NCI-H2107 (cell line): ENCODE data around the gene RREB1.

Source experiments
- DNase-seq: peaks from one replicate; lab custom pipeline; 2025; lab: John Stamatoyannopoulos, UW

Gene RREB1

DNA sequence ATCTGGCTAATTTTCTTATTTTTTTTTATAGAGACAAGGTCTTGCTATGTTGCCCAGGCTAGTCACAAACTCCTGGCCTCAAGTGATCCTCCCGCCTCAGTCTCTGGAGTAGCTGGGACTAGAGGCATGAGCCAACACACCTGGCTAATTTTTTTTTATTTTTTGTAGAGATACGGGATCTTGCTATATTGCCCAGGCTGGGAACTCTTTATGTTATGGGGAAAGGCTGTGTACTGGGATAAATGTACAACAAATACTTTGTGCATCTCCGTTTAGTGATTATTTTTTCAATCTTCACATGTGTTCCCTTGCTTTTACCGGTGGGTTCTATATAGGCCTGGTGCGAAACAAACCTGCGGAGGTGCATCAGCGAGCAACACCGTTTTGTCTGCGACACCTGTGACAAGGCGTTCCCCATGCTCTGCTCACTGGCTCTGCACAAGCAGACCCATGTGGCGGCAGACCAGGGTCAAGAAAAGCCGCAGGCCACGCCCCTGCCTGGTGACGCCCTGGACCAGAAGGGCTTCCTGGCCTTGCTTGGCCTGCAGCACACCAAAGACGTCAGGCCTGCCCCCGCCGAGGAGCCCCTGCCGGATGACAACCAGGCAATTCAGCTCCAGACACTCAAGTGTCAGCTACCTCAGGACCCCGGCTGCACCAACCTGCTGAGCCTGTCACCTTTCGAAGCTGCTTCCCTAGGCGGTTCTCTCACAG, 121.1 kb downstream of the RREB1 start:
- no peak for DNase-seq

DNA sequence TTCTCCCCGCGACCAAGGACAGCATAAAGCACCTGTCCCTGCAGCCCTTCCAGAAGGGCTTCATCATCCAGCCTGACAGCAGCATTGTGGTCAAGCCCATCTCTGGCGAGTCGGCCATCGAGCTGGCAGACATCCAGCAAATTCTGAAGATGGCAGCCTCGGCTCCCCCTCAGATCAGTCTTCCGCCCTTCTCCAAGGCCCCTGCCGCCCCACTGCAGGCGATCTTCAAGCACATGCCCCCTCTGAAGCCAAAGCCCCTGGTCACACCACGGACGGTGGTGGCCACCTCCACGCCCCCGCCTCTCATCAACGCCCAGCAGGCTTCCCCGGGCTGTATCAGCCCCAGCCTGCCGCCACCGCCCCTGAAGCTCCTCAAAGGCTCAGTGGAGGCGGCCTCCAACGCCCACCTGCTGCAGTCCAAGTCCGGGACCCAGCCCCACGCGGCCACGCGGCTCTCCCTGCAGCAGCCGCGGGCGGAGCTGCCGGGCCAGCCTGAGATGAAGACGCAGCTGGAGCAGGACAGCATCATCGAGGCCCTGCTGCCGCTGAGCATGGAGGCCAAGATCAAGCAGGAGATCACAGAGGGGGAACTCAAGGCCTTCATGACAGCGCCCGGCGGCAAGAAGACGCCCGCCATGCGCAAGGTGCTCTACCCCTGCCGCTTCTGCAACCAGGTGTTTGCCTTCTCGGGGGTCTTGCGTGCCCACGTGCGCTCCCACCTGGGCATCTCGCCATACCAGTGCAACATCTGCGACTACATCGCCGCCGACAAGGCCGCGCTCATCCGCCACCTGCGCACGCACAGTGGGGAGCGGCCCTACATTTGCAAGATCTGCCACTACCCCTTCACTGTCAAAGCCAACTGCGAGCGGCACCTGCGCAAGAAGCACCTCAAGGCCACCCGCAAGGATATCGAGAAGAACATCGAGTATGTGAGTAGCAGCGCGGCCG, 121.9 kb downstream of the RREB1 start:
- DNase-seq = no peak

DNA sequence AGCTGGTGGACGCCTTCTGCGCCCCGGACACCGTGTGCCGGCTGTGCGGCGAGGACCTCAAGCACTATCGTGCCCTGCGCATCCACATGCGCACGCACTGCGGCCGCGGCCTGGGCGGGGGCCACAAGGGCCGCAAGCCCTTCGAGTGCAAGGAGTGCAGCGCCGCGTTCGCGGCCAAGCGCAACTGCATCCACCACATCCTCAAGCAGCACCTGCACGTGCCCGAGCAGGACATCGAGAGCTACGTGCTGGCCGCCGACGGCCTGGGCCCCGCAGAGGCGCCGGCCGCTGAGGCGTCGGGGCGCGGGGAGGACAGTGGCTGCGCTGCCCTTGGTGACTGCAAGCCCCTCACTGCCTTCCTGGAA, 122.5 kb downstream of the RREB1 start:
- no peak for DNase-seq

DNA sequence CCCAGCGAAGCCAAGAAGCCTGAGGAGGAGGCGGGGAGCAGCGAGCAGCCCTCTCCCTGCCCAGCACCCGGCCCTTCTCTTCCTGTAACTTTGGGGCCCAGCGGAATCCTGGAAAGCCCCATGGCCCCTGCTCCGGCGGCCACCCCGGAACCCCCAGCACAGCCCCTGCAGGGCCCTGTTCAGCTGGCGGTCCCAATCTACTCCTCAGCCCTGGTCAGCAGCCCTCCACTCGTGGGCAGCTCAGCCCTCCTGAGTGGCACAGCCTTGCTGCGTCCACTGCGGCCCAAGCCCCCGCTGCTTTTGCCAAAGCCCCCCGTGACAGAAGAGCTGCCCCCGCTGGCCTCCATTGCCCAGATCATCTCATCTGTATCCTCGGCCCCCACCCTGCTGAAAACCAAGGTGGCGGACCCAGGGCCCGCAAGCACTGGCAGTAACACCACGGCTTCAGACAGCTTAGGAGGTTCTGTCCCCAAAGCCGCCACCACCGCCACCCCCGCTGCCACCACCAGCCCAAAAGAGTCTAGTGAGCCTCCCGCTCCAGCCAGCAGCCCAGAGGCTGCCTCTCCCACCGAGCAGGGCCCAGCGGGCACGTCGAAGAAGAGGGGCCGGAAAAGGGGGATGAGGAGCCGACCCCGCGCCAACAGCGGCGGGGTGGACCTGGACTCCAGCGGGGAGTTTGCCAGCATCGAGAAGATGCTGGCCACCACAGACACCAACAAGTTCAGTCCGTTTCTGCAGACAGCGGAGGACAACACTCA, 123.4 kb downstream of the RREB1 start:
- DNase-seq = no peak

DNA sequence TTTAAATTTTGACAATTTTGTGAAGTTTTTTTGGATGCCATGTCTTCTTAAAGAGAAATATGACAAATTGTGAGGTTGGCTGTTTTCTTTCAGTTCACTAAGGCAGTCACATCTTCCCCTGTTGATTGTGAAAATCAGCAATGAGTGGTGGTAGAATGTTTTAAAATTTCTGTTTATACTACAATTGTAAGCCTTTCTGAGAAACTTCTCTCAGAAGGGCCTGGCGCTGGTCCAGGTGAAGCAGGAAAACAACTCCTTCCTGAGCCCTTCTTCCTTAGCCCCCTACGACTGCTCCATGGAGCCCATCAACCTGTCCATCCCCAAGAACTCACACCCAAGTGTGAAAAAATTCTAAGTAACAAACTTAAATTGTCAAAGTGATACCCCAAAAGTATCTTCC, 124.6 kb downstream of the RREB1 start:
- no peak for DNase-seq

DNA sequence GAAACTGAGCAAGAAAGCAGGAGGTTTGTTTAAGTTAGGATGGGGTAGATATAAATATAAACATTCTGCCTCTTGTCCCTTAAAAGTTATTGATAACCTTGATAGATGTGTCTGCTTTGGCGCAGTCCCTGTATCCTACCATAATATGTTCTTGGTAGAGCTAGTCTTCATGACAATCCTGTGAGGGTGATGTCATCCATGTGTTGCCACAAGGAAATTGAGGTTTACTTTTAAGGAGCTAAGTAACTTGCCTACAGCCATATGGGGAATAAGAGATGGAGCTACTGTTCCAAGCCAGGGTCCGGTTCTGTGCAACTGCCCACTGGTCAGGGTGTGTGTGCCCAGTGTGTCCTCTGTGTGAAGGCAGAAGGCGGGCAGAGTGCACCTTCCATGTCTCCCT, 126.8 kb downstream of the RREB1 start:
- no peak for DNase-seq

DNA sequence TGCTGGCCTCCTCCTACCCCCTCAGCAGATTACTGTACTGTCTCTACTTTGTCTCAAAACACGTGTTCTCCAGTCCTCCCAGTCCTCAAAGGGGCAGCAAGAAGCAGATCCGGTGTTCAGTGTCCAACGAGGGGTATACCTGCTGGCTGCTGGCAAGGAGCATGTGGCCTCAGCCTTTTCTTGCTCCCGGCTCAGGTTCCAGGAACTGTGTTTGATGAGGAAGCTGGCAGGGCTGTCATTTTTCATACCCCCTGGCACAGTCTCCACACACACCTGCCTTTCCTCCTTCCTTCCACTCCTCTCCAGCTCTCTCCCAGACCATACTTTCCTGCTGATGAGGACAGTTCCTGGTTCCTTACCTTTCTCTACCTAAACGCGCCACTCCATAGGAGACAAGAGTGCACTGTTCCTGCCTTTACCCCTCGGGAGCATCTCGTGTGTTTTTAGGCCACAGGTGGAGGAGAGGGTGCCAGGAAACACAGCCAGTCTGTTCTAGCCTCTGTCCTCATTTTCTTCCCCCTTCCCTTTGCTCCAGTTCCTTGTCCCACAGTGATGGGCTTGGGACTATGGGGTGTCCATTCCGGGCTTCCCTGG, 128.0 kb downstream of the RREB1 start:
- DNase-seq = peak; percentile 26

DNA sequence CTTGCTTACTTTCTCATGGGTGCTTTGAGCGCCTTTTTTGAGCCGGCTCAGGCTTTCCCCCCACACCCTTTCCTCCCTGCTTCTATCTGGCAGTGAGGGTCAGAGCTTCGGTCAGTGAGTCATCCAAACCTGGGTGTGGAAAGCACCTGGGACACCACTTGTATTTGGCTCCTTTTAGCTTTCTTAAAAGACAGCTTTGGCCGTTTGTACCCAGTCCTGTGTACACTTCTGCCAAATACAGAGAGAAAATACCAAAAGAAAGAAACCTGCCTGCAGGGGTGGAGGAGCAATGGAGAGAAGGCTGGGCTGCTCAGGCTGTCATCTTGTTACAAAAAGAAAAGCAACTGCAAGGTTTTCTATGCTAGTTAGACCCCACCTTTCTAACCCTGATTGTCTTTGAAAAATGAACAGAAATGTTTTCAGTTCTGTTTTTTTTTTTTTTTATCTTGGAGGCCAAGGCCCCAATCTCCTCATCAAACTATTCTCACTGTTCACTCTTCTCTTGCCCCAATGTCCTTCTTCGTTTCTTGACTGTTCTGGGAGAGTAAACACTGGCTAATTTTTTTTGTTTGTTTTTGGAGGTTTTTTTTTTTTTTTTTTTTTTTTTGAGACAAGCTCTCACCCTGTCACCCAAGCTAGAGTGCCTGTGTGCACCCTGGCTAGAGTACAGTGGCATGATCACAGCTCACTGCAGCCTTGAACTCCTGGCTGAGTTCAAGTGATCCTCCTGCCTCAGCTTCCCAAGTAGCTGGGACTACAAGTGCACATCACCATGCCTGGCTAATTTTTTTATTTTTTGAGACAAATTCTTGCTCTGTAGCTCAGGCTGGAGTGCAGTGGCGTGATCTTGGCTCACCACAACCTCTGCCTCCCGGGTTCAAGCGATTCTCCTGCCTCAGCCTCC, 128.8 kb downstream of the RREB1 start:
- no peak for DNase-seq

DNA sequence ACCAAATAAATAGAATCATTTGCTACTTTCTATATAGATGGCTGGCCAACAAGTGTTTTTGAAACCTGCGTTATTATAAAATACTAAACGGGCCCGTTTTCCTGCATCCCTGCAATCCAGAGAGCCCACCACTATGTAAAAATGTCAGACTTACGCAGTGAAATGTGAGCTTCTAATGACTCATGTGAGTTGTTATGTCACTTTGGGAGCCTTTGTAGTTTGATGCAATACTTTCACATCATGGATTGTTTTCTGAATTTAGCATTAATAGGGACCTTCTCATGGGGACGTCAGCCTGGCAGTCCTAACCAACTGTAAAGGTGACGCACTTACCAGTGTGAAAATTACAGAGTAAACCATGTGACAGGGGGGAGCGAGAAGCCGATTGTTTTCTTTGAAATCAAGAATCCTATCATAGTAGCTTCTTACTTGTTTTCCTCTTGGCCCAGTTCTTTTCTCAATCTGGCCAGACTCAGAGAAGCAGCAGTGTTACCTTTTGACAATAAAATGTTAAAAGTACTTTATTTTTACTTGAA, 130.0 kb downstream of the RREB1 start:
- no peak for DNase-seq

DNA sequence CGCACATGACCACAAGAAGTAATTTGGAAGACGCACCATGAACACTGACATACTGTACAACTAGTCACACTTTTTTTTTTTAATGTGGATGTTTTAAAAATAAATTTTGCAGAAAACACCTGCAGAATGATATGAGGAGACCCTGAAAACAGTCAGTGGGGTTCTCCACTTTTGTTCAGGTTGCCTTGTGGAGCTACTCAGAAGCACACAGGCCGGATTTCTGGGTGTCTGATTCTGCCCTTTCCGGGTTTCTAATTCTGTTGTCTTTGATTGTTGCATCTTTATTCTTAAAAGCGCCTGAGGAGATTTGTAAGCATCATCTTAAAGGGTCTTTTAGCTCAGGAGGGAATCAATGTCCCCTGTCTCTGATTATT, 130.8 kb downstream of the RREB1 start:
- DNase-seq = no peak

DNA sequence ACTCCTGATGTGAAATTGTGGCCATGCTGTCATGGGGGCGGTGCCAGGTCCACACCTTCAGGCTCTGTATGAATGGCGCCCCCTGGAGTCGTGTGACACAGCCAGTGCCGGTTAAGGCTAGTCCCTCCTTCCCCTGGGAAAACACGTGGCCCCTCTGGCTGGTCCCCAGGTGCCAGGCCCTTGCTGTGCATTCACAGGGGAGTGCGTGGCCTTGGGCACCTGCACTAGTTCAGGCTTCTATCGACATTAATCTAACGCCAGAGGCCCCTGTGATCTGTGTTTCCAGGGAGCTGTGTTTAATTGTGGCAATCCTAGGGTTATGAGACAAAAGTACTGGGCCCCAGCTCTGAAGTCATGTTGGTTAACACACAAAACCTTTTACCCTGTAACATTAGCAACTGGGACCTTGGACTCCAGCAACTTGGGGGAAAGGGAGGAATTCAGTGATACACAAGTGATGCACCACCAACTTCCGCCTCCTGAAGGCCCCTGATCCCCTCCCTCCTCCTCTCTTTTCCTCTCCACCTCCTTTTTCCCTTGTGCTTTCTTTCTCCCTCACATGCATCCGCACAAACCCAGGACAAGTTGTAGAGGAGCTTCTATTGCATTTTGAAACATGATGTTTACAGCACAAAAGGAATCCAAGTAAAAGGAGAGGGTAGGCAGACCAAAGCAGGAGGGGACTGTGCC, 131.3 kb downstream of the RREB1 start:
- peak; percentile 68 for DNase-seq

DNA sequence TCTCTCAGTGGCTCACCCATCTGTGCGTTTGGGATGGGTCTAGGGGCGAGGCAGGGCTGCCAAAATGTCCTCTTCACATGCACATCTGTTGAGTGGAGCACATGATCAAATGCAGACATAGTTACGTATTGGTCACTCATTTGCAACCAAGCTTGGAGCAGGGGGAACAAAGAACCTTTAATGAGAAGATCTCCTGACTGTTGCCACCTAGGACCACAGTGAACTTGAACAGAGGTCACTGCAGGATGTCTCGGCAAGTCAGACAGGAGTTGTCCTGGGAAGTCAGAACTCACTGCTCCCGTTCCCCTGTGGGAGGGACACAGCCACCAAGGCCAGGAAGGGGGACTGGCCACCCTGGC, 131.8 kb downstream of the RREB1 start:
- DNase-seq = no peak

DNA sequence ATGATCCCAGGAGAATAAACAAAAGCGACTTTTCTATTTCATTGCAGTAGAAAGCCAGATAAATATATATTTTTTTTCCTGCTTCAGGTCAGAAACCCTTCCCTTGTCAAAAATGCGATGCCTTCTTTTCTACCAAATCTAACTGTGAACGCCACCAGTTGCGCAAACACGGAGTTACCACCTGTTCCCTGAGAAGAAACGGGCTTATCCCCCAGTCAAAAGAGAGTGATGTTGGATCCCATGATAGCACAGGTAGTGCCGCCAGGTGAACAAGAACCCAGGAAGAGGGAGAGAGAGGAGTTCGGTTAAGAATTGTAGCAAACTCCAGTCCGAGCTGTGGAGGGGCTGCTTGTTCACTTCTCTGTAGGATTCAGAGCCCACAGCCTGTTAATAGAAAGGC, 132.6 kb downstream of the RREB1 start:
- DNase-seq = no peak

DNA sequence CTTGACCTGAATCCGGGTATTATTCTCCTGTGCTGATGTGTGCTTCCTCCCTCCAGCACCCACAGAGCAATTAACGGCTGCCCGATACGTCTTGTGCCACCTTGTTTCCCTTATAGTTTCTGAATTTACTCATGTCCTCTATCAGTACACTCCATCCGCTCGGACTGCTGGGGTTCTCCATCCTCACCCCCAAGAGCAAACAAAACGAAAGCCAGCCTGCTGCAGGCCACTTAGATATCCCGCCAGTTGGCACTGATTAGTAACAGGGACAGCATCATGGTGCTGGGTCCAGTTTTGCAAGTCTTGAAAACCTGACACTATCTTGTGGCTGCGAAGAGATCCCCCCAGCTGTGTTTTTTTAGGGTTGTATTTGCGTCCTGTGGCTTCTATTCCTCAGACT, 133.4 kb downstream of the RREB1 start:
- DNase-seq = no peak

DNA sequence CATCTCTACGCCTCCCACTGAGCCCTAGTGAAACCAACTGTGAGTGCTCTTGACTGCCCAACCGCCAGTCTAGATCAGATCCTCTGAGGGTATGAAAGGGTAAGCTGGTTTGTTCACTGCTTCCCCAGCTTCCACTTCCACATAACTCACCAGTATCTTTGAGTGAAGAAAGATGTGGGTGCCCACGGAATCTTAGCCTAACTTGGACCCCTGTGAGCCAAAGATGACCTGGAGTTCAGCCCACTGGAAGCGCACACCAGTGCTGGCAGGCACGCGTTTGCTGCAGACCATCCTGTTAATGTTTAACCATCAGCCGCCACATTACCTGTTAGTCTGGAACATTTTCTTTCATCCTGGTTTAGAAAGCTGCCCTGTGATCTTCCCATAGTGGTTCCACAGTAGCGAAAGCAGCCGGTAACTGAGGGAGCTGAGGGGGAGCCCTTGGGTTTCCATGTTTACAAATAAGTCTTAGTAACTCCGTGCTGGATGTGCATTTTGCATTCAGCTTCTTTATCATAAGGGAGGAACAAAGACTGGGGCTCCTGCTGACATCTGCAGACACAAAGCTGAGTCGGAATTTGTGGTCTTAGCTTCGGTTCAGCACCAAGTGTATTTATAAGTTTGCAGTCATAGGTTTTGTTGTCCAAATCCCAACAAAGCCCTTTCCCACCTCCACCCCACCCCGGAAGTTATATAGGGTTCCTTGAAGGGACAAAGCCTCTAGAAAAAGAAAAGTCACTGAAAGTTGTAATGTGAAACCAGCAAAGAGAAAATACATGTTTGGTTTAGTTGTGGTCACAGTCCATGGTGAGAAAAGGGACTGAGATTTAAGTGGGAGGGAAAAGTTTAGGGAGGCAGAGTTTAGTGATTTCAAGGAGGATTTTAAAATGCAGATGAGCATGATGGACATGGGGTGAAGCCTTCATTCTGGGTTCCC, 134.2 kb downstream of the RREB1 start:
- no peak for DNase-seq

DNA sequence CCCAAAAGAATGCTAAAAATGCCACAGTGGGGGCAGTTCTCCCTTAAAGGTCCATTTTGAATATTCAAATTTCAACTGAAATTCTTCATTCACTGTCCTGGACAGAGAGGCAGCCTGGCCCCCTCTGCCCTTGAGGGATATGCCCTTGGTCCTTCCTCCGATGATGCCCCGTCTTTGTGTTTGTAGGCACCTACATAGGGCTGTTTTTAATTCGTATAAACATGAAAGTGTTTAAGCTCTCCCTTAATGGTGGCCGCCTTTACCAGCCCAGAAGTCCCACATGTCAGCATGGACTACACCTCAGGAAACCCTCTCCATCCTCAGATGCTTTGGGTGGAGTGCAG, 135.0 kb downstream of the RREB1 start:
- DNase-seq = no peak

DNA sequence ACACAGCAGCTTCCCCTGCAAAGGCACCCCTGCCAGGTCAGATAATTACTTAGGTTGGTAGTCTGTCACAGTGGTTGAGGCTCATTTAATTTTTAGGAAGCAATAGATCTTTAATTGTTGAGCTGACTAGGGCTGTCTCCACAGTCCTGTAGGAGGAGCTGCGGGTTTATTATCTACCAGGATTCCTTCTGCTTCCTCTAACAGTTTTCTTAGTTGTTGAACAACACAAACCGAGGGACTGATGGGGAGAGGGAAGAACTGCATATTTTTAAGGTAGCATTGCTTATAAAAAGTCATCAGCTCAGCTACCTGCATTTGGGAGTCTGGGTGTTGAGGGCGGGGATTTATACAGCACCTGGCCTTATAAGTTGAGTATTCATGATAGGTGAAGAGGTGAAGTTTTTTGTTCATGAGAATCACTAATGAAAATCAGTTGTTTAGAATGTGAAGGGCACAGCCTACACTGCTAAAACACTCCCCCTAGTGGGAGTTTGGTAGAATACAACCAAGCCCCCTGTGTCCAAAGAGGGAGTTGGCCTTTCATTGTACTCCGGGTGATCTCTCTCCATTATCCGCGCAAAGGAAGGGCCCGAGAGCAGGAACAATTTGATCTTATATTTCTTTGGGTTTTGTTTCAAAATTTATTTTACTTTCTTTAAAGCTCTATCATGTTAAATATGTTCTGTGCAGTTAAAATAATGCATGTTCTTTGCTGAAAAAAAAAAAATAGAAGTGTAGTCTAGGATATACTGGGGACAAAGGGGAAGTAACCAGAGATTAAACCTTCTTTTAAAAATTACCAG, 135.6 kb downstream of the RREB1 start:
- no peak for DNase-seq

DNA sequence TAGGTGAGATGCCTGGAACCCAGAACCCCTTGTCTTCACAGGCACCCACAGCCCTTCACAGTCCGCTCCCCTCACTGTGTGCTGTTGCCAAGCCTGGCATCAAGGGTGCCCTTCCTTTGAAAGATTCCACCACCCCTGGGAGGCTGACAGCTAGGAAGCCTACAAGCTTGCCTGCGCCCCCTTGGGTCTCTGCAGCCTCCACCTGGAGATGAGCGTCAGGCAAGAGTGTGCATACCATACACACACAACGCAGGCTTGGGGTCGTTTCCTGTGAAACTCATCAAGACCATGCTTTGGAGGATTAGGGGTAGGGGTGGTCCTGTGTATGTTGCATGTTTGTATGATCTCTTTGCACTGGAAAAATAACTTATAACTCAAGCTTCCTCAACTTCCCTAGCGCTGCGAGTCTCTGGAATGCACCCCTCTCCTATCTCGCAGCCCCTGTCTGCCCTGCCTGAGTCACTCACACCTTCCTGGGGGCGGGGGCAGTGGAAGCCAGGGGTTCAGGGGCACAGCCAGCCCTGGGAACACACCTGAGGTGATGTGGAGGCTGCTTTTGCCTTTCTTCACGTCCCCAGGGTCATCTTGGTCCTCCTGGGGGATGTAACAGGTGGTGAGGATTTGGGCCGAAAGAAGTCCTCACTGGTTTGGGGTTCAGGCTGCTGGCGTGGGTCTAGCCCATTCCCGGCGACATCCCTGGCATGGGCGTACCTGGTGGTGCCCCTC, 138.1 kb downstream of the RREB1 start:
- no peak for DNase-seq
